ENCODE data around the gene CD72.
A peak's percentile ranks its signal among the peaks of the same experiment; 100 is the strongest.
"Not testable (repeated sequence)": the region's sequence is repeated elsewhere in the genome, so short reads cannot be mapped to it uniquely, and the experiment has no call there.

The CD72 gene

DNA sequence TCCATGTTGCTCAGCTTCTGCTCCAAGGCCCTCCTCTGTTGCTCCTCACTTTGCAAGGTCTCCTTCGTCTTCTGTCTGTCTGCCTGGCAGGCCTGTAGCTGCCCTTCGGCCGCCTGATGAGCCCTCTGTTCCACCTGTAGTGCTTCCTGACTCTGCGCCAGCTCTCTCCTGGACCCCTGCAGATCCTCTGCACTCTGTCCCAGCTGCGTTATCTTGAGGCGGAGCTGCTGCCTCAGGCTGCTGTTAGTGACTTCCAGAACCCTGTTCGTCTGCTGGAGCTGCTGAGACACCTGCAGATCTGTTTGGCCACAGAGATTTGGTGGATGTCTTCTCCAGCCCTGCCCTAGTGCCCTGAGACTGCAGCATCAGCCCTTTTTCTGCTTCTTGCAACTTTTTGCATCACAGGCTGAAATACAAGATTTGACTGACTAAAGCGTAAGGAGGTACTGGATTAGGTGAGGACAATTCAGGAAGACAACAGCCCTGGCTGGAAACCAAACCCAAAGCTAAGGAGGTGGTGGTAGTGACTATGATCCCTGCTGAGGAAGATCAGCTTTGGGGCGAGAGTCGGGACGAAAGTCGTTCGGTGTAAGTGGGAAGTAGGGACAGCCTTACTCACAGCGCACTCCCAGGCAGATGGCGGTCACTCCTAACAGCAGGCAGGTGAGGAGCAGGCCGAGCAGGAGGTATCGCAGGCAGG, 2.1 kb downstream of the CD72 start:
- DNase-seq, result no peak

DNA sequence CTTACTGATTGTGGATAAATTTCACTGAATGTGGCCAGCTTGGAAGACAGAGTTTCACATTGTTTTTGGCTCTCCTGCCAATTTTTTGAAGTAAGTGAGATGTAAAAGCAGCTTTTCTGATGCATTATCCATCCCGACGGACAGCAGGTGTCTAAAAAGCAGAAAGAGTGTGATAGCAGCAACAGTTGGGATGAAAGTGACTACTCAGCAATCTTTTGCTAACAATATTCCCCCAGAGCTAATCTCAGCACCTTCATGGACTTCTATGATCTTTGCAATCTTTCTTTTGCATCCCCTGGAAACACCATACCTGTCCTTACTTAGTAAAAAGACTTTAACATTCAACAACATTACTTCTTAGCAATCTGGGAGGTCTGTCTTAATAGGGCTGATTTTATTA, 5.4 kb downstream of the CD72 start:
- DNase-seq, result no peak

DNA sequence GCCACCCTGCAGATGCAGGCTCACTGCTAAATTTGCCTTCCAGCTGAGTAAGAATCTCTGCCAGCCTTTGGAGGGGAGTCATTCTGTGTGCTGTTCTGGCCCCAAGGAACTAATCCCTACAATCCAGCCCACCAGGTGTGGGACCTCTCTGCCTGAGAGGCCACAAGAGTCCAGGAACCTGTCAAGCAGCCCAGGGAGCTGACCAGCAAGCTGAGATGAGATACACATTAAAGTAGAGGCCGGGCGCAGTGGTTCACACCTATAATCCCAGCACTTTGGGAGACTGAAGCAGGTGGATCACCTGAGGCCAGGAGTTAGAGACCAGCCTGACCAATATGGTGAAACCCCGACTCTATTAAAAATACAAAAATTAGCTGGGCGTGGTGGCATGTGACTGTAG, 6.1 kb downstream of the CD72 start:
- DNase-seq, result not testable (repeated sequence)

DNA sequence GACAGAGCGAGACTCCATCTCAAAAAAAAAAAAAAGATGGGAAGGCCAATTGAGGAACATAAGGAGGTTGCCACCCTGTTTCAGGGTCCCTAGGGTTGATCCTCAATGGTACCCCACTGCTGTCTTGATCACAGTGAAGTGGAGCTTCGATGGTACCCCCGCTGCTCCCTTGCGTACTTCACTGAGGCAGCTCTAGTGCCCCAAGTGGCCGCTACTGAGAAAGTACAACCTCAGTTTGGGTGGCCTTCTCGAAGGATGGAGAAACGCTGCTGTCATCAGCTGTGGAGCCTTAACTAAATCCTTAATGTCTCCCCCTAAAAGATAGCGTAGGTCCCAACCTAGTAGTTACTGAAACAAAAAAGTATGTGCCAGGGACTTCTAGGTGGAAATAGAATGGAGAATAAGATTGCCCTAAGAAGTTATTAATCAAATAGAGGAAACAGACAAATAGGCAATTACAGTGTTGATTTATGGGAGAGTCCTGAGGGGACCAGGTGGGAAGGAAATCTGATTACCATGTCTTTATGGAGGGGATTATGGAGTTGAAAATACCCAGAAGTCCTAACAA, 6.9 kb downstream of the CD72 start:
- peak in 1 of 2 experiments; percentile 37 for DNase-seq

DNA sequence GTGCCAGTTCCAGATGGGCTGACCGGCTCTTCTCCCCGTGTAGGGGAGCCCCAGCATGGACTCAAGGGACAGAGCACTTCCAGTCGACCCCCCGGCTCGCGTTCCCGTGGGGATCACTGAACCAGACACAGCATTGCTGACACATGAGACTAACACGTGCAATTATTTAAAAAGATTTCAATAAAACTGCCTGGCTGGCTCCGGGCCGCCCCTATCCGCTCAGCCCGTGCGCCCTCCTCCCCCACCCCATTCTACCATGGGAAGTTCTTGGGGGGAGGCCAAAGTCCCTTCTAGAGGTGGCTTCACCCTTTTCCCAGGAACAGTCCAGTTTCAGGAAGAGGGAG, 8.4 kb downstream of the CD72 start:
- DNase-seq, result no peak

DNA sequence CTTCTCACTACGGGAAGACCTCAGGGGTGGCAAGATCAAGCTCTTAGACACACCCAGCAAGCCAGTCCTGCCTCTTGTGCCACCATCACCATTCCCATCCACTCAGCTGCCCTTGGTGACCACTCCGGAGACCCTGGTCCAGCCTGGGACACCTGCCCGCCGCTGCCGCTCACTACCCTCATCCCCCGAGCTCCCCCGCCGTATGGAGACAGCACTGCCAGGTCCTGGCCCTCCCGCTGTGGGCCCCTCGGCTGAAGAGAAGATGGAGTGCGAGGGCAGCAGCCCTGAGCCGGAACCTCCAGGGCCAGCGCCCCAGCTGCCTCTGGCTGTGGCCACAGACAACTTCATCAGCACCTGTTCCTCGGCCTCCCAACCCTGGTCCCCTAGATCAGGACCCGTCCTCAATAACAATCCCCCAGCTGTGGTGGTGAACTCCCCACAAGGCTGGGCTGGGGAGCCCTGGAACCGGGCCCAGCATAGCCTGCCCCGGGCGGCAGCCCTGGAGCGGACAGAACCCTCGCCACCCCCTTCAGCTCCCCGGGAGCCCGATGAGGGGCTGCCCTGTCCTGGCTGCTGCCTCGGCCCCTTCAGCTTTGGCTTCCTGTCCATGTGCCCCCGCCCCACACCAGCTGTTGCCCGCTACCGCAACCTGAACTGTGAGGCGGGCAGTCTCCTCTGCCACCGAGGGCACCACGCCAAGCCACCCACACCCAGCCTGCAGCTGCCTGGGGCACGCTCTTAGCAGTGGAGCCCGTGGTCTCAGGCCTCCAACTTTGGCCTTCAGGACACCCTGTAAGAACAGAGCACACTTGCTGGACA, 9.0 kb downstream of the CD72 start:
- DNase-seq, result no peak

DNA sequence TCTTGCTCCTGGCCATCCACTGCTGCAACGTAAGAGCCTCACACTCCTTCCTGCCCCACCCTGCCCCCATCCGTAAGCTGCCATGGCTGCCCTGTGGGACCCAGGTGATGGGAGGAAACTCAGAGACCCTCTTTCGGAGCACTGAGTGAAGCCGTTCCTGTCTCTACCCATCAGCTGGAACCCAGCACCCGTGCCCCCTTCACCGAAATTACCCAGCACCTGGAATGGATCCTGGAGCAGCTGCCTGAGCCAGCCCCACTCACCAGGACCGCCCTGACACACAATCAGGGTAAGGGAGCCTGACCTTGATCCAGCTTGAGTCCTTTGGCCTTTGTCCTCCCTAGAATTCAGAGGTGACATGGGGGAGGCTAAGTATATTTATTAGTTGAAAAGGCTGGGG, 10.0 kb downstream of the CD72 start:
- no peak for DNase-seq

DNA sequence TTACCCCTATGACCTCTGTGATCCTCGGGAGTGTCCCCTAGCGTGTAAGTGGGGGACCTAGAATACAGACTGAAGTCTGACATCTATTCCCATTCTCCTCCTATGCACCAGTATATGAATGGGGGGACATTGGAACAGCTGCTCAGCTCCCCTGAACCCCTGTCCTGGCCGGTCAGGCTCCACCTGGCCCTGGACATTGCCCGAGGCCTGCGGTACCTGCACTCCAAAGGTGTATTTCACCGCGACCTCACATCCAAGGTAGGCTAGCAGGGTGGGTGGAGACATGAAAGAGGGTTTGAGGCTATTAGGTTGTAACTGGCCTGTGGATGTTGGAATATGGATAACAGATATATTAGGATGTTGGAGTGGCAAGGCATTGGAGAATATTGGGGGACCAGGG, 11.5 kb downstream of the CD72 start:
- DNase-seq, result no peak

DNA sequence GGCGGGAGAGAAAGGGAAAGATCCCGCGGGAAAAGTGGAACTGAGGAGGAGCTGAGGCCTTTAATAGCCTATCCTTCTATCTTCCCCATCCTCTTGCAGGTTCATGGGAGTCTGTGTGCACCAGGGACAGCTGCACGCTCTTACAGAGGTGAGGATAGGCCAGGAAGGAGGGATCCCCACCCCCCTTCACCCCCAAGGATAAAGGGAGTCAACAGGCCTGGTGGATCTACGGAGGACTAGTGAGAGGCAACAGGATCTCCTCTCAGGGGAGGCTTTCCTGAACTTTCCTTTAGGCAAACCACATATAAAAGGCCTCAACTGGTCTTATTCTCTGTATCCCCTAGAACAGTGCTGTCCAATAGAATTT, 12.1 kb downstream of the CD72 start:
- no peak for DNase-seq

DNA sequence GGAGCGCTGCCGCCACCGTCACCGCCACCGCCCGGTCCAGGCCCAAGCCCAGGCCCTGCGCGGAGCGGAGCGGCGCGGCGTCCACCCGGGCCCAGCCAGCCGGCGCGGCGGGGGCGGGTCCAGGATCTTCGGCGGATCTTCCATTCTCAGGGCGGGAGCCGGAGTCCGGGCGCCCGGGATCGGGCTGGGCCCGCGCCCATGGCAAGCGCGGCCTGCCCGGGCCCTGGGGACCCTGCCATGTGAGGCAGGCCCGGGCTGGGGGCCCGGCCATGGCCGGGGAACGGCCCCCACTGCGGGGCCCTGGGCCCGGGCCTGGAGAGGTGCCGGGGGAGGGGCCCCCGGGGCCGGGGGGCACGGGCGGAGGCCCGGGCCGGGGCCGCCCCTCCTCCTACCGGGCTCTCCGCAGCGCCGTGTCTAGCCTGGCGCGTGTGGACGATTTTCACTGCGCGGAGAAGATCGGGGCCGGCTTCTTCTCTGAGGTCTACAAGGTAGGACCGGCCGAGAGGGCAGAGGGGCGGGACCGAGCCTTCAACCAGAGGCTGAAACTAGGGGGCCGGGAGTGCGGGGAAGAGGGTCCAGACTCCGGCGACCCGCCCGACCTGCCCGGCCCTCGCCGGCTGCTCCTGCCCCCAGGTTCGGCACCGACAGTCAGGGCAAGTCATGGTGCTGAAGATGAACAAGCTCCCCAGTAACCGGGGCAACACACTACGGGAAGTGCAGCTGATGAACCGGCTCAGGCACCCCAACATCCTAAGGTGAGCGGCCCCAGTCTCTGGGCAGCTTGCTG, 12.7 kb downstream of the CD72 start:
- DNase-seq, result peak in 1 of 2 experiments; percentile 54

DNA sequence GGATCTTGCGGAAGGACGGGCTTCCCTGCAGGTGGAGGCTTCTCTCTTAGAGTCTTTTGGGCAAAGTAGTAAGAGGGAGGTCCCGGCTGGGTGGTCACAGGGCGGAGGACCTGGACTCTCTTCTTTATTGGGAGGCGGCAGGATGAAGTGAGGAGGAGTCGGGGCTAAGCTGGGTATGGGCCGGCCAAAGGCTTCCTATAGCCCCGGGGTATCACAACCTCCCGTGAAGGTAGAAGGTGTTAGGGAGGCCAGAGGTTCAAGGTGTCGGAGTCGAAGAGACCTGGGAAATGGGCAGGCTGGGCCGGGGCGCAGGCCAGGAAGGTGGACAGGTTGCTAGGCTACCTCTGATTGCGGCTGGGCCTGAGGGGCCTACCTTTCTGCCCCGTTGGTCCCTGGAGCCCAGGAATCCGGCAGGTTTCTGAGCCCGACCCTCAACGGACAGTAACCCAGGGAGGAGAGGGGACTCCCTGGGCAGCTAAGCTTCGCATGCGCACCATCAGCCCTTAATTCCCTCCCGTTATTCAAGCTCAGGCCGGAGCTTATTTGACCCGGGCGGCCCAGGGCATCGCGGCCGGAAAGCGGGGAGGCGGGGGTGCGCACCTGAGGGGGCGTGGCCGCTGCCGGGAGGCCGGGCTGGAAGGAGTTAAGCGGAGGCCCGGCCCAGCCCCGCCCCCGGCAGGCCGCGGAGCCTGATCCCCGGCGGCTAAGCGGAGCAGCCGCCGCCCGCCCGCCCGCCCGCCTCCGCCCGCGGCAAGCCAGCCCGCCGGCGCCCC, 13.4 kb downstream of the CD72 start, which contains the start of gene TESK1:
Gene TESK1, plus strand, starts transcription at position 685 of the 773 bp plus-strand sequence. CDS start 358 bp downstream, outside the sequence.
- DNase-seq, result peak; percentile 10 to 66

DNA sequence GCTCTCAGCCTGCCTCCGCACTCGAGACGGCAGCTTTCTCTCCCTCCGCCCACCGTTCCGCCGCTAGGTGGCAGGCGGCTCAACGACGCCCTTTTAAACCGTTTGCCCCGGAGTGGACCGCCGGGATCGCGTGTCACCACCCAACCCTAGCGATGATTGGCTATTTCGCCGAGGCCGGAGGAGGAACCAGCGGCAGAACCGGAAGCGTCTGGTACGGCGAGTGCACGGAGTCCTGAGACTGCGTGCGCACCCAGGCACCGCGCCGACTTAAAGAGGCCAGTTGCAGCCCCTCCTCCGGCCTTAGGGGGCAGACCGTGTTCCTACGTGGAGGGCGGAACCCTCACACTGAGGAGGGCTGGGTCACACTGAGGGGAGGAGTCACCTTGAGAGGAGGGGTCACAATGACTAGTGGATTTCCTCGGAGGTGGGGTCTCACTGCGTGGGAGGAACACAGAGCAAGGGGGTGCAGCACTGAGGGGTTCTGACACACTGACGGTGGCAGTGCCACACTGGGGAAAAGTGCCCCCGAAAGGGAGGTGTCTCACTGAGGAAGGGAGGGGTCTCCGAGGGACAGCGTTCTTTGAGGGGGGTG, 14.1 kb downstream of the CD72 start:
- peak; percentile 98 to 100 for DNase-seq

DNA sequence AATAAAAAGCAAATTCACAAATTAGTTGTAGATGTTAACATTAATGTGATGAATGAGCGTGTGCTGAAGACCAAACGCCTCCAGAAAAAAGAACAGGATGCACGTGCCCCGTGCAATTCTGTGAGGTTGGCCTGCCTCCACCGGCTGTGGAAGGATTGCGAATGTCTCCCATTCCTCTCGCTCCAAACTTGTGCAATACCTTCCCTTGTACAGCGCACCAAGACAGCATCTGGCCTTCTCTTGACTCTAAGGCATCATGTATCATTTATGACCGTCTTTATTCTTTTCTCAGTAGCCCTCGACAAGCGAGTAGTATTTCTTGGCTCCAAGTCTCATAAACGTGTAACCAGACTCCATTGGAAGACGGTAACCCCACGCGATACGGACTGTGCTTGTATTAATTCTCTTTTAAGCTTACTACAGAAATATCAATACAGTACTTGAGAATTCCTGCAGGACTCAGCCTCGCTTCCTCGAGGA, 14.7 kb downstream of the CD72 start:
- peak; percentile 17 to 63 for DNase-seq

DNA sequence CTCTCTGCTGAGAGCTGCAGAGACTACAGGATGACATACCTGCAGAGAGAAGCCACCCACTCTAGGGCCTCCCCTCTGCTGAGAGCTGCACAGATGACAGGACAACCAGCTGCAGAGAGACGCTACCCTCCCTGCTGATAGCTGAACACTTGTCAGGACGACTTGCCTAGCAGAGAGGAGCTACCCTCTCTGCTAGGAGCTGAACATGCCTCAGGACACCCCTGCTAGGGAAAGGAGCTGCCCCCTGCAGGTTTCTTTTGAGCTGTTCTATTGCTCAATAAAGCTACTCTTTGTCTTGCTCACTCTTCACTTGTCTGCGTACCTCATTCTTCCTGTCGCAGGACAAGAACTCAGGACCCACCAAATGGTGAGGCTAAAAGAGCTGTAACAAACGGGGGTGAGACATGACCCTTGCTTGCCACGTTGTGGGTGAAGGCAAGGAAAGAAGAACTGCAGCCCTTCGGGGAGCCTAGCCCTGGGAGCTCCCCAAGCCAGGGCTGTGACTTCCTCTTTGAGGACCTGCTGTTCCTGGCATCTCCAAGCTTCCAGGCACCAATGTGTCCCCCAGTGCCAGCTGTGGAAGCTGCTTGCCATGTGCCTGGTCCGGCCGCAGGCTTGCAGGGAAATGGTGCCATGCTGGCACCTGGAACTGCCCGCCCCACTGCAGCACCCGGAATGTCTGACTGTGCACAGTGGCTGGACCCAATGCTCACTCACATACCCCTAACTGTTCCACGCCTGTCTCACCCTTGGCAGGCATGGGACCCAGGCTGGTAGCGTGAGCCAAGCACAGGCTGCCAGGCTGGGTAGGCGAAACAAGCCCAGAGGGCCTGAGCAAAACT, 18.2 kb downstream of the CD72 start:
- DNase-seq, result no peak

DNA sequence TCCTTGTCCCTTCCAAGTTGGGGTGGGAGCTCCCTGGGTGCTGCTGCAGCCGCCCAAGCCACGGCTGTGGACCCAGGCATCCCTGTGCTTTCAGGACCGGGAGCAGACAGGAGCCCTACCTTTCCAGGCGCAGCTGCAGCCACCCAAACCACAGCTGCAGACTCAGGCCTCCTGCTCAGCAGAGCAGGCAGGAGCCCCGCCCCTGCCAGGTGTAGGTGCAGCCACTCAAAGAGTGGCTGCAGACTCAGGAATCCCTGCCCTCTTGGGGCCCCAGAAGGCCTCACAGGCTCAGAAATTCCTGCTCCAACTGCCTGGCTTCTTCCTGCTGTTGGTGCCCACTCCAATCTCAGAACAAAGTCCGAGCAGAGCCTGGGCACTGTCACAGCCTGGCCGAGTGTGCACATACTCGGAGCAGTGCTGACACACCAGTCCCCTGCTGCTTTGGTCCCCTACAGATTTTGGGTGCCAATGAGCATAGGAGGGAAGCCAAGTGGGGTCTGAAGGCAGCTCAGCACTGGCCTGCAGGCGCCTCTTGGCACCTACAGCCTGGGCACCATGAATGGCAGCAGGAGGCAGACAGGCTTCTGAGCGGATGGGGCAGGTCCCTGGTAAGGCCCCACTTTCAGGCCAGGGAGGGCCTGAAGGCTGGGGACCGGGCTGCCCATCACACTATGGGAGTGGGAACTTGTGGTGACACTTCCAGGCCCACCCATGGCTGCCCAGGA, 19.2 kb downstream of the CD72 start:
- no peak for DNase-seq

DNA sequence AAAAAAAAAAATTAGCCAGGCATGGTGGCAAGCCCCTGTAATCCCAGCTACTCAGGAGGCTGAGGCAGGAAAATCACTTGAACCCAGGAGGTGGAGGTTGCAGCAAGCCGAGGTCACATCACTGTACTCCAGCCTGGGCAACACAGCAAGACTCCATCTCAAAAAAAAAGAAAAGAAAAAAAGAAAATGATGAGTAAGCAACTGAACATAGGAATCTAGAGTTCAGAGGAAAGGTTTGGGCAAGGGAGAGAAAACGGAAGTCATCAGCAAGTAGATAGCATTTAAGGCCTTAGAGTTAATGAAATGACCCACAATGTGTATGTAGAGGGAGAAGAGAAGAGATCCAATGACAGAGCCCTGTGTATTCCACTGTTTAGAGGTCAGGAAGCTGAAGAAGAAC, 21.3 kb downstream of the CD72 start:
- not testable (repeated sequence) for DNase-seq

DNA sequence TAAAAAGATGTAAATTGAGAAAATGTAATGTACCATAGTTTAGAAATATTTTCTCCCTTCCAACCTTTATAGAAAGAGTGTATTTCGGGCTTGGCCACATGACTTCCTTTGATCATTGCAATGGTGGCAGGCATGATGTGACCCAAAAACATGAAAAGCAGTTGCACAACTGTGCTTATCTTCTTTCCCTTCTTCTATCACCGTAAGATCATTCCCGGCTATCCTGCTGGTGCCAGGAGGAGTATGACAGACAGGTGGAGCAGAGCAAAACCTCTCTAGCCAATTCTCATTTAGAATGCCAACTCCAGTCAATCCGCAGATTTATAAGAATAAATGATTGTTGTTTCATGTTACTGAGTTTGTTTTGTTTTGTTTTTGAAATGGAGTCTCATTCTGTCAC, 23.7 kb downstream of the CD72 start:
- DNase-seq, result no peak

DNA sequence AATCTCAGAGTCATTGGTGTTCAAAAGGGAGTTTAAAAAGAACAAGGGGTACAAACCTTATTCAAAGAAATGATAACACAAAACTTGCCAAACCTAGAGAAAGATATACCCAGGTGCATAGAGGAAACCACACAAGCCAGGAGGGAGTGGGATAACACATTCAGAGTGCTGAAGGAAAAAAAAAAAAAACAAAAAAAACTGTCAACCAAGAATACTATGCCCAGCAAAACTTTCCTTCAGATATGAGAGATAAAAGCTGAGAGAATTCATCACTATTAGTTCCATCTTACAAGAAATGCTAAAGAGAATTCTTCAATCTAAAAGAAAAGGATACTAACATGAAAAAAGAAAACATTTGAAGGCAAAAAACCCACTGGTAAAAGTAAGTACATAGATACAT, 24.6 kb downstream of the CD72 start:
- no peak for DNase-seq

DNA sequence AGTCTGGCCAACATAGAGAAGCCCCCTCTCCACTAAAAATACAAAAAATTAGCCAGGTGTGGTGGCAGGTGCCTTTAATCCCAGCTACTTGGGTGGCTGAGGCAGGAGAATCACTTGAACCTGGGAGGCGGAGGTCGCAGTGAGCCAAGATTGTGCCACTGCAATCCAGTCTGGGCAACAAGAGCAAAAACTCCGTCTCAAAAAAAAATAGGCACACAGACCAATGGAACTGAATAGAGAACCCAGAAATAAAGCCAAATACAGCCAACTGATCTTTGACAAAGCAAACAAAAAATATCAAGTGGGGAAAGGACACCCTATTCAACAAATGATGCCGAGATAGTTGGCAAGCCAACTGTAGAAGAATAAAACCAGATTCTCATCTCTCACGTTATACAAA, 29.7 kb downstream of the CD72 start:
- not testable (repeated sequence) for DNase-seq

DNA sequence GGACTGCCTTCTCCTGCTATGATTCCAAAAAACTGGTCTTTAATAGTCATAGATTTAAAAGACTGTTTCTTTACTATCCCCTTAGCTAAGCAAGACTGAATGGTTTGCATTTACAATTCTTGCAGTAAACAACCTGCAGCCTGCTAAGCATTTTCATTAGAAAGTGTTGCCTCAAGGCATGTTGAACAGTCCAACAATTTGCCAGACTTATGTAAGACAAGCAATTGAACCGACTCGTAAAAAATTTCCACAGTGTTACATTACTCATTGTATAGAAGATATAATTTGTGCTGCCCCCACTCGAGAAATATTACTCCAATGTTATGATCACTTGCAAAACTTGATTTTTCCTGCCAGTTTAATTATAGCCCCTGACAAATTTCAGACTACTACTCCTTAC, 33.5 kb downstream of the CD72 start:
- DNase-seq, result not testable (repeated sequence)
